HG03565 (cell line): ENCODE data around the gene TMEM109.

Experiments
- ATAC-seq: cut with Tn5 transposase; IDR thresholded peaks from one replicate; pipeline ENCODE4 v1.9.1; 2021; ENCODE audit warnings: mild to moderate bottlenecking, moderate library complexity; ENCODE audit not compliant: unreplicated experiment

Gene TMEM109, protein sequence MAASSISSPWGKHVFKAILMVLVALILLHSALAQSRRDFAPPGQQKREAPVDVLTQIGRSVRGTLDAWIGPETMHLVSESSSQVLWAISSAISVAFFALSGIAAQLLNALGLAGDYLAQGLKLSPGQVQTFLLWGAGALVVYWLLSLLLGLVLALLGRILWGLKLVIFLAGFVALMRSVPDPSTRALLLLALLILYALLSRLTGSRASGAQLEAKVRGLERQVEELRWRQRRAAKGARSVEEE

DNA sequence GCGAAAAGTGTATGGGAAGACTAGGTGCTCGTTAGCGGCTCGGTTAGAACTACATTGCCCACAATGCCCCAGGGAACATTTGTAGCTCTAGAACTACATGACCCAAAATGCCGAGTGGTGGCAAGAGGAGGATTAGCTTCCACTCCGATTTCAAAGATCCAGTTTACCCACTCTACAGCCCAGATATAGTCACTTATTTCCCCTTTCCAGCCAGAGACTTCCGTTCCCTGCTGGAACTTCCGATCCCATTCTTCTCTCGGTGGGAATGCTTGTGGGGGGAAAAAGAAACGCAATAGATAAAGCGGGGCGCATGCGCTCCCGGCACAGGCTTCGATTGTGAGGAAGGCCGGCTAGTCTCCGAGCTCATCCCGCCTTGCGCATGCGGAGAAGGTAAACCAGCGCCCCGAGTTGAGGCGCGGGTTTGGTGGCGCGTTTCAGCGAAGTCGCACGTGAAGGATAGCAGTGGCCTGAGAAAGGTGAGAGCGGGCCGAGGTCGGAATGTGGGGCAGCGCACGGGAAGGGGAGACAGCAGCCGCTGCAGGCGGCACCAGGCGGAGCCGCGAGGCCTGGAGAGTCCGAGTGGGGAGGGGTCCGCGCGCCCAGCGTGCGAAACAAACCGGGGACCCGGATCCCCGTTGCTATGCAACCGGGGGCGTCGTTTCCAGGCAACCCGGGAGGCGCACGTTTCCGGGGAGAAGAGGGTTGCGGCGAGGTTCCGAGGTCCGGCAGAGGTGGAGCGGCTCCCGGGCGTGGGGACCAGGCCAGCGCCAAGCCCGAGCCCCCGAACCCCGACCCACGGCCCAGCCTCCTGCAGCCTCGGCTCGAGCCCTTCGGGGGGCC lies at the start of gene TMEM109:
Gene TMEM109 (plus strand): TSS at position 366 of the 840 bp plus-strand sequence. CDS start 5,536 bp downstream, outside the sequence.
- ATAC-seq, result peak; percentile 32

GRCh38 chr11:60864856-60865513 lies 49.0 kb upstream of the TMEM109 start:
- no peak for ATAC-seq

- no peak for ATAC-seq
These were observed 46.8 kb upstream of the TMEM109 start, which contains the start of gene ZP1 for GRCh38 chr11:60866911-60867870. Gene ZP1 (plus strand): TSS chr11:60867542. CDS start chr11:60867562, 20 bp downstream.

DNA sequence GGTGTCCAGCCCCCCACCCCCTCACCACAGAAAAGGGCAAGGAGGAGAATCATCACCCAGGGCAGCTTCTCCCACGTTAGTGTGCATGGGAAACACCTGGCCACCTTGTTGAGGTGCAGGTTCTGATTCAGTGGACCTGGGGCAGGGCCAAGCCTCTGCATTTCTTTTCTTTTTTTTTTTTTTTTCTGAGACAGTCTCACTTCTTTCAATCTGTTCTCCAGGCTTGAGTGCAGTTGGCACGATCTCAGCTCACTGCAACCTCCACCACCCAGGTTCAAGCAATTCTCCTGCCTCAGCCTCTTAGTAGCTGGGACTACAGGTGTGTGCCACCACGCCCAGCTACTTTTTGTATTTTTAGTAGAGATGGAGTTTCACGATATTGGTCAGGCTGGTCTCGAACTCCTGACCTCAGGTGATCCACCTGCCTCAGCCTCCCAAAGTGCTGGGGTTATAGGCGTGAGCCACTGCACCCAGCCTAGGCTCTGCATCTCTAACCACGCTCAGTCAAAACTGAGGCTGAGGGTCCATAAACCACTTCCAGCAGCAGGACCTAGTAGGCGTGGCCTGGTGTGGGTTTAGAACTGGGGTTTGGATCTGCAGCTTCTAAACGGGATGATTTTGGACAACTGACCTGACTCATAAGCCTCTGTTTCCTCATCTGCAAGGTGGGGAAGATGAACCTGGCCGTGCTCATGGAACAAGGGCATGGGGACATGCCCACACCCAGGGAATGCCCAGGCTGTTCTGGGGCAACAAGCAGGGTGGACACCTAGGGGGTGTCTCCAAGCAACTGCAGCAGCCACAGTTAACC lies 45.9 kb upstream of the TMEM109 start:
- no peak for ATAC-seq

DNA sequence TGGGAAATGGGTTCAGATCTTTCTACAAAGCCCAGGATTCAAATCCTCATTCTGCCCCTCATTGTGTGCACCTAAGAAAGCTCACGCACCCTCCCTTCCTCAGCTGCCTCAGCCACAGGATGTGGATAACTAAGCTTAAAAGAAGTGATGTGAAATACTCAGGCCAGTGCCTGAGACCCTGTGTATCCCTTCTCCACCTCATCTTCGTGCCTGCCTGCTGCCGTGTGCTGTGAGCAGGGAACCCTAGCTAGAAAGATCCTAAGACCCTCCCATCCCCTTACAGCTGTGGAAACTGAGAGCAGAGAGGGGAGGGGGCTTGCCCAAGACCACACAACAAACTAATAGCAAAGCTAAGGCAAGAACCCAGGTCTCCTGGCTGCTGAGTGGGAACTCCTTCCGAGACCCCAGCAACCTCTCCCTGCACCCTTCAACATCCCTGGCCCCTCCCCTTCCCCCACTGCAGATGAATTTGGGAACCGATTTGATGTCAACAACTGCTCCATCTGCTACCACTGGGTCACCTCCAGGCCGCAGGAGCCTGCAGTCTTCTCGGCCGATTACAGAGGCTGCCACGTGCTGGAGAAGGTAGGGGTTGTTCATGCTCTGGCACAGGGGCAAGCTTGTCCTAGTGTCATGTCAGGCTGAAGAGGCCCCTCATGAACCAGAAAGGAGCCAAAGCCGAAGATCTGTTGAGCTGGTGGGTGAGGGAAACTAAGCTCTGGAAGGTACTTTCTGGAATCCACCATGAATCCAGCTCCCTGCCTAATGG lies 45.1 kb upstream of the TMEM109 start:
- no peak for ATAC-seq

GRCh38 chr11:60869451-60869825 lies 44.5 kb upstream of the TMEM109 start:
- ATAC-seq, result no peak

DNA sequence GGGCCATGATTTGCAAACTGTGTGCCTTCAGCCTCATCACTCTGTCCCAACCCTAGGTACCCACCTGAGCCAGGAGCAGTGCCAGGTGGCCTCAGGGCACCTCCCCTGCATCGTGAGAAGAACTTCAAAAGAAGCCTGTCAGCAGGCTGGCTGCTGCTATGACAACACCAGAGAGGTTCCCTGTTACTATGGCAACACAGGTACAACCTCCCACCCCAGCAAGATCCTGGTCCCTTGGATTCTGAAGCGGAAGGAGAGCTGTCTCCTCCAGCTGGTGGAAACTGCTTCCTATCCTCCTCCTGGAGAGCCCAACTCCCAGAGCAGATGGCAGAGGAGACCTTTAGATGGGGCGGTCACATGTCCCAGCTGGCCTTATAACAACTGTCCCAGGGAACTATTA lies 43.7 kb upstream of the TMEM109 start:
- no peak for ATAC-seq

DNA sequence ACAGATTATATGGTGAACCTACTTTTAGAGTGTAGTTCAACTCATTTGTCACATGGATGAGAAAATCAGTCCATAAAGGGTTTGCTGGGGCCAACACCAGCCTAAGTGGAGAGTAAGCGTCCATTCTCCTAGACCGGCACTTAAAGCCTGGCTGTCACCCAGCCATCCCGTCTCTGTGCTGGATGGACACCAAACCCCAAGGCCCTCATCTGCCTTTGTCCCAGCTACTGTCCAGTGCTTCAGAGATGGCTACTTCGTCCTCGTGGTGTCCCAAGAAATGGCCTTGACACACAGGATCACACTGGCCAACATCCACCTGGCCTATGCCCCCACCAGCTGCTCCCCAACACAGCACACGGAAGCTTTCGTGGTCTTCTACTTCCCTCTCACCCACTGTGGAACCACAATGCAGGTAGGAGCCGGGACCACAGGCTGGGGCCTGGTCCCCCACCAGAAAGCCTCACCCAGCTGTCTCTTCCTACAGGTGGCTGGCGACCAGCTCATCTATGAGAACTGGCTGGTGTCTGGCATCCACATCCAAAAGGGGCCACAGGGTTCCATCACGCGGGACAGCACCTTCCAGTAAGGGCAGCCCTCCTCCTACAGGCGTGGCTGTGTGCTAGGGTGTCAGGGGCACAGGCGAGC lies 43.1 kb upstream of the TMEM109 start:
- ATAC-seq, result no peak

- no peak for ATAC-seq
These were observed 42.4 kb upstream of the TMEM109 start for GRCh38 chr11:60871378-60872061.

DNA sequence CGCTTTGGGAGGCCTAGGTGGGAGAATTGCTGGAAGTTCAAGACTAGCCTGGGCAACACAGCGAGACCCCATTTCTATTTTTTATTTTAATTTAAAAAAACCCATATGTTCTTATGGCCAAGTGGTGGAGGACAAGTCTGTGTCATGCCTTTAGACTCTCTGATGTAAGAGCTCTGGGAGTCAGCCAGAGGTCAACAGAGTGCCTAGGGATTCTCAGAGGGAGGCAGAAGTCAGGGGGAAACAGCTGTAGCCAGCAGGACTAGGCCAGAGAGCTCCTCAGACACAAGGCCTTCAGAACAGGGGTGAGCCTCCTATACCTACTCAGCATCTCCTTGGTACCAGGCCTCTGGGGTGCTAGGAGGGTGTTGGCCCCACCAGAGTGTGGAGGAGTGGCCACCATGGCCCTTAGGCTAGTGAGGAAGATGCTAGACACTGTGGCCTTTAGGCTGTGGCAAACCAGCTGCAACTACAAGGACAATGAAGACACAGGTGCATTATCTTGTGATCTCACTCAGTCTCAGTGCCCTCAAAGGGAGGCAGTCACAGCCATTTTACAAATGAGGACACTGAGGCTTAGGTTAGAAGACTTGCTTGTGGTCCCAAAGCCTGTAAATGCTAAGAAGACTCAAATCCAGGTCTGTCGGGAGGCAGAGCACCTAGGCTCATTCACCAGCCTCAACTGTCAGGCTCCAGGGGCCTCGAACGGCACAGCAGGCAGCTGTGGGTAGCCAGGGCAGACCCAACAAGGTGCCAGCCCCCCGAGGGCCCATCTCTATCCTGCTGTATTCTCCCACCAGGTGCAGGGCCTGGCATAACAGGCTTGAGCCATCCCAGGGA lies 41.6 kb upstream of the TMEM109 start:
- ATAC-seq, result no peak

GRCh38 chr11:60872961-60873524 lies 40.9 kb upstream of the TMEM109 start:
- ATAC-seq, result no peak

GRCh38 chr11:60873533-60873932 lies 40.4 kb upstream of the TMEM109 start:
- ATAC-seq, result no peak

- ATAC-seq, result no peak
These were observed 39.3 kb upstream of the TMEM109 start for GRCh38 chr11:60874421-60875365.

- ATAC-seq, result no peak
These were observed 38.4 kb upstream of the TMEM109 start for GRCh38 chr11:60875366-60876167.

GRCh38 chr11:60876168-60876485 lies 37.8 kb upstream of the TMEM109 start:
- ATAC-seq, result no peak
